ENCODE measurements around the gene ASB6.

The ASB6 gene

DNA sequence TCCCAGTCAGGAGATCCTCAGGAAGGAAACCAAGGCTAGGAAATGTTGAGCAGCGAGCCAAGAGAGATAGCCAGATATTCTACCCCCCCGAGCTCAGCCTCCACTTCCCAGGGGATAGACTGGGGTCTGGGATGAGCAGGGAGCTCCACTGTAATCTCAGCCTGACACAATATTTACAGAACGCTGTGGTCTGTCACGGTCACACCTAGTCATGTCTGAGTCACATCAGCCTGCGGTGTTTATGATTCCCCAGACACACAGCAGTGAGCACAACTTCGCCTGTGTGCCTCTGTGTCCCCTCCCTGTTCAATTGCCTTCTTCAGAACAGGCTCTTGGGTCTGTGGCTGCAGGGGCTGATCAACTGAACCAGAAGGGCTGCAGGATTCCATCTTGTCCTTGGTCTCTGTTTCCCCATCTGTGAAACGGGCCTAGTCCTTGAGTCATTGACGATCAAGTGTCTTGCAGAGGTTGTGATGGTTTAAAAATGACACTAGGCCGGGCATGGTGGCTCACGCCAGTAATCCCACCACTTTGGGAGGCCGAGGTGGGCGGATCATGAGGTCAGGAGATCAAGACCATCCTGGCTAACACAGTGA, 14.9 kb upstream of the ASB6 start:
- H3K9me3 ChIP-seq, result no peaks in the 10 kb centered on the region
- no peaks in the 10 kb centered on the region for H3K36me3 ChIP-seq
- no peak for DNase-seq
- TF ChIP-seq, protein P1, sequence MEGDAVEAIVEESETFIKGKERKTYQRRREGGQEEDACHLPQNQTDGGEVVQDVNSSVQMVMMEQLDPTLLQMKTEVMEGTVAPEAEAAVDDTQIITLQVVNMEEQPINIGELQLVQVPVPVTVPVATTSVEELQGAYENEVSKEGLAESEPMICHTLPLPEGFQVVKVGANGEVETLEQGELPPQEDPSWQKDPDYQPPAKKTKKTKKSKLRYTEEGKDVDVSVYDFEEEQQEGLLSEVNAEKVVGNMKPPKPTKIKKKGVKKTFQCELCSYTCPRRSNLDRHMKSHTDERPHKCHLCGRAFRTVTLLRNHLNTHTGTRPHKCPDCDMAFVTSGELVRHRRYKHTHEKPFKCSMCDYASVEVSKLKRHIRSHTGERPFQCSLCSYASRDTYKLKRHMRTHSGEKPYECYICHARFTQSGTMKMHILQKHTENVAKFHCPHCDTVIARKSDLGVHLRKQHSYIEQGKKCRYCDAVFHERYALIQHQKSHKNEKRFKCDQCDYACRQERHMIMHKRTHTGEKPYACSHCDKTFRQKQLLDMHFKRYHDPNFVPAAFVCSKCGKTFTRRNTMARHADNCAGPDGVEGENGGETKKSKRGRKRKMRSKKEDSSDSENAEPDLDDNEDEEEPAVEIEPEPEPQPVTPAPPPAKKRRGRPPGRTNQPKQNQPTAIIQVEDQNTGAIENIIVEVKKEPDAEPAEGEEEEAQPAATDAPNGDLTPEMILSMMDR (IDR thresholded peaks at IDR 0.05; ENCODE audit: low read depth, low read length), result no peak
- no peak overlapping the region for H3K4me3 ChIP-seq (ENCODE audit: low read depth, low read length)
- no peaks in the 10 kb centered on the region for H3K4me1 ChIP-seq
- H3K27me3 ChIP-seq, result no peaks in the 10 kb centered on the region

DNA sequence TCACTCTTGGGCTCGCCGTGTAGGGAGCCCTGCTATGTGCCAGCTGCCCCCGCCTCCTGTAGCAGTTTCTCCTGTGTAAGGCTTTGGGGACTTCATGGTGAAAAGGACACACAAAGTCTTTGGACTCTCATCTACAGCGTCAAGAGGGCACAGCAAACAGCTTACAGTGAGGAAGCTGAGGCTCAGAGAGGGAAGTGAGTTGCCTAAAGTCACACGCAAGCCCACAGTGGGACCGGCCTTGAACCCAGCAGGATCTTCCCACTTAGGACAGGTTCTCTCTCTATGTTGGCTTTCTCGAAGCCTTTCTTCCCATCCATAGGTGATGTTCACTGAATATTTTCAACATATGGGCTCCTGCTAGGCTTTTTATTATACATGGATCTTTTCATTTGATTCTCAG, 13.7 kb upstream of the ASB6 start:
- H3K4me1 ChIP-seq, result no peaks in the 10 kb centered on the region
- TF ChIP-seq, protein P1 (IDR thresholded peaks at IDR 0.05; ENCODE audit: low read depth, low read length), result no peak
- no peak for DNase-seq
- no peaks in the 10 kb centered on the region for H3K36me3 ChIP-seq
- H3K4me3 ChIP-seq (ENCODE audit: low read depth, low read length), result no peak overlapping the region
- H3K9me3 ChIP-seq, result no peaks in the 10 kb centered on the region
- no peaks in the 10 kb centered on the region for H3K27me3 ChIP-seq

DNA sequence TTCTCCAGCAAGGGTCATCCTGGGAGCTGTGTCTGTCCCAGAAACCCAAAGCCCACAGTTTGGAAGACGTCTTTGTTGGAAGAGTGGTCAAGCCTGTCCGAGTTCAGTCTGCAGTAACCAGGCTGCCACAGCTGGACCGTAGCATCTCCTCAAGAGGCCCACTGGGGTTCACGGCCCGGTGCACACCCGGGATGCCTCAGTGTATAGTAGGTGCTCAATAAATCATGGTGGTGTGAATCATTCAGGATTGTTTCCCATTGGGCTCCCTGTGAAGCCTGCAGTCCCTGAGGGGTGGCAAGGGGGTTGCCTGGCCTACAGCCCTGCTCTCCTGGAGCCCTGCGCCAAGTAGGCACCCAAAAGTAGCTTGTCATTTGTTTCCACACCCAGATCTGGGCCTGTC, 13.2 kb upstream of the ASB6 start:
- no peaks in the 10 kb centered on the region for H3K27me3 ChIP-seq
- no peaks in the 10 kb centered on the region for H3K36me3 ChIP-seq
- no peak overlapping the region for H3K4me3 ChIP-seq (ENCODE audit: low read depth, low read length)
- TF ChIP-seq, protein P1 (IDR thresholded peaks at IDR 0.05; ENCODE audit: low read depth, low read length), result no peak
- H3K9me3 ChIP-seq, result no peaks in the 10 kb centered on the region
- H3K4me1 ChIP-seq, result no peaks in the 10 kb centered on the region
- DNase-seq, result no peak

DNA sequence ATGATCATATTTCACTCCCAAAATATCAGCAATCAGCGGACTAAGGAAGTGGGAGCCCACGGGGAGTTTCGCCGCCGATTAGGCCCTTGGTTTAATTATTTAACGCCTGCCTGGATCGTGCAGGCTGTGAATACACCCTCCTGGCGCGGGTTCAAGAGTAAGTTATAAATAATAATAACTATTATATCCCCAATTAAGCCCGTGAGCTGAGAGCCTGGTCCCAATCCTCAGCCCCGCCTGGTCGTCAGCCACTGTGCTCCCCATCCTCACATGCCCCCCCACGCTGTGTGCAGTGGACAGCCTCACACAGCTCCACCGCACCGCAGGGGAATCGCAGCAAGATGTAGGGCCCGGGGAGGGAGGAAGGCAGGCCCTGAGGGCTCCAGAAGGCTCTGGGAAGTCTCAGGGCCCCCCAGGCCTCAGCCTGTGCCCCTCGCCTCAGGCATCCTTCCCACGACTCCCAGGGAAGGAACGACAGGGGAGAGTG, 12.6 kb upstream of the ASB6 start:
- no peak for DNase-seq
- Histone ChIP-seq H3K9me3 (no peaks in the 10 kb centered on the region), H3K4me3 (ENCODE audit: low read depth, low read length) (no peak overlapping the region), H3K36me3 (no peaks in the 10 kb centered on the region), H3K27me3 (no peaks in the 10 kb centered on the region), H3K4me1 (peaks cover 3% of the 10 kb centered on the region; the same call in 1 of the 2 replicates)
- TF ChIP-seq, protein P1 (IDR thresholded peaks at IDR 0.05; ENCODE audit: low read depth, low read length), result no peak

DNA sequence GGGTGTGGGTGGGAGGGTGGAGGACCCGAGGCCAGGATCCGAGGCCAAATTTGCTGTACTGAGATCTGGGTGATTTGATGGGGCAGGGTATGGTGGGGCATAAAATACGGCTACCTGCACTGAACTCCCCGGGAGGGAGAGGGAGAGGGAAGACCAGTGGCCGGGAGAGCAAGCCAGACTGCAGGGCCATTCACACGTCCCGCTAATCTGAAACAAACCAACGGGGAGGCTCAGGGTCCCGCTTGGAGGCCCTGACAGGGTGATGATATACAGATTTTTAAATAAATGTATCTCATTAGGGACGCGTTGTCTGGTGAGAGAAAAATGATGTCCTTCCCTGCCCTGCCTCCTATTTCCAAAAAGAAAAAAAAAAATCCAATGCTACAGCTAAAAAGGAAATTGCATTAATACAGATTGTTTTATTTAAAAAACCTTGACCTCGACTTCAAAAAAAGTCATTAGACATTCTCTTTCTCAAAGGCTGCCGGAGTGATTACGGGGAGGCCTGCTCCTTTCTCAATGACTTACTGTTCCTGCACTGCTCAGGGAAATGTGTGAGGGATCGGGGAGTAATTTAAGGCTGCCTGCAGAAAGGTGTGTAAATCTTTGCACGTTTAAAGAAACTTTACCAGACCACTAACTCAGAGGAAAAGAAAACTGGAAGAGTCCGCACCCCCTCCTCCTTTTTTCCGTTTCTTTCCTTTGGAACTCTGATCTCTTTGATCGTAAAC, 12.0 kb upstream of the ASB6 start:
- Histone ChIP-seq H3K4me3 (ENCODE audit: low read depth, low read length) (no peak overlapping the region), H3K4me1 (peaks cover 6% of the 10 kb centered on the region; the same call in 1 of the 2 replicates), H3K9me3 (no peaks in the 10 kb centered on the region), H3K36me3 (no peaks in the 10 kb centered on the region), H3K27me3 (no peaks in the 10 kb centered on the region)
- DNase-seq, result no peak
- TF ChIP-seq, protein P1 (IDR thresholded peaks at IDR 0.05; ENCODE audit: low read depth, low read length), result no peak

DNA sequence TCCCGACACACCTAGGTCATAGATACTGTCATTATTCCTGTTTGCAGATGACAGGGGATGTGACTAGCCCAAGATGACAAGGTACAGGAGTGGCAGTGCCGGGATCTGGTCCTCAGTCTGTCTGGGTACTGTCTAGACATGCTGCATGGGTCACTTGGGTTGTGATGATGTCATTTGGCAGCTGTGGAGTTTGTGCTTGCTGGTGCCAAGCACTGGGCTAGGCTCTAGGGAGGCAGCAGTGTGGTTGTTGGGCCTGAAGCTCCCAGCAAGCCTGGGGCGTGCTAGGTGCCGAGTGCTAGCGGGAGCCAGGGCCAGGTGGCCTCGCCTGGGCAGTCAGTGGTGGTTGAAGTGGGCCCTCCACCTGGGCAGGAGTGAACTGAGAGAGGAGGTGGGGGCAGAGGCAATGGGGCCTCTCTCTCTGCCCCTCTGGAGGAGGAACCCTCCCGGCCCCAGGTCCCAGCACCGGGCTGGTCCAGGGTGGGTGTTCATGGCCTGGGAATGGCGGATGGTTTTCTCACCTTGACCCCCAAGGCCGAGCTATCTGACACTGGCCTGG, 8.8 kb upstream of the ASB6 start:
- no peak overlapping the region for H3K4me3 ChIP-seq (ENCODE audit: low read depth, low read length)
- peaks cover 6% of the 10 kb centered on the region; the same call in 1 of the 2 replicates for H3K4me1 ChIP-seq
- TF ChIP-seq, protein P1 (IDR thresholded peaks at IDR 0.05; ENCODE audit: low read depth, low read length), result no peak
- H3K9me3 ChIP-seq, result no peaks in the 10 kb centered on the region
- no peak for DNase-seq
- H3K36me3 ChIP-seq, result no peaks in the 10 kb centered on the region
- H3K27me3 ChIP-seq, result no peaks in the 10 kb centered on the region

Measured in BE2C (cell line).